Measurements from ENCODE around the gene TSPAN10.

Gene TSPAN10

GRCh38 chr17:81690549-81690948, 53.6 kb downstream of the TSPAN10 start:
- DNase-seq, result no peak

GRCh38 chr17:81691196-81691595, 54.2 kb downstream of the TSPAN10 start:
- DNase-seq, result no peak

GRCh38 chr17:81691608-81692007, 54.6 kb downstream of the TSPAN10 start:
- DNase-seq, result no peak

- DNase-seq, result no peak
Observed at GRCh38 chr17:81693509-81694210, 56.7 kb downstream of the TSPAN10 start.

- DNase-seq, result no peak
Observed at GRCh38 chr17:81694810-81695209, 57.8 kb downstream of the TSPAN10 start.

GRCh38 chr17:81695211-81695610, 58.2 kb downstream of the TSPAN10 start:
- no peak for DNase-seq

- DNase-seq, result no peak
Observed at GRCh38 chr17:81695801-81696200, 58.8 kb downstream of the TSPAN10 start.

GRCh38 chr17:81696218-81696941, 59.4 kb downstream of the TSPAN10 start:
- no peak for DNase-seq

GRCh38 chr17:81697261-81698044, 60.5 kb downstream of the TSPAN10 start:
- DNase-seq, result no peak
